ENCODE measurements around the gene NSMCE1.

NSMCE1 gene

GRCh38 chr16:27240948-27241531 lies 27.5 kb downstream of the NSMCE1 start:
- in situ Hi-C loops (cut with MboI; ENCODE audit: low sequenced_read_pairs) = loop anchor here (25.0 kb wide), 1 partner anchor 221 kb away; no protein-coding TSS in a partner anchor
- Histone ChIP-seq H3K4me1 (no peaks in the 10 kb centered on the region), H3K4me3 (no peak overlapping the region), H3K36me3 (replicated peaks) (peaks cover 3% of the 10 kb centered on the region), H3K9me3 (no peaks in the 10 kb centered on the region), H3K27me3 (ENCODE audit: low read depth) (no peaks in the 10 kb centered on the region)
- no peak for DNase-seq (ENCODE audit: low spot score in 2 of 2)

GRCh38 chr16:27239906-27240655 lies 28.5 kb downstream of the NSMCE1 start:
- DNase-seq (ENCODE audit: low spot score in 2 of 2) = no peak
- H3K4me1 ChIP-seq = no peaks in the 10 kb centered on the region
- in situ Hi-C loops (cut with MboI; ENCODE audit: low sequenced_read_pairs) = loop anchor here (25.0 kb wide), 1 partner anchor 222 kb away; no protein-coding TSS in a partner anchor

GRCh38 chr16:27239026-27239425 lies 29.5 kb downstream of the NSMCE1 start:
- no peak for DNase-seq (ENCODE audit: low spot score in 2 of 2)
- in situ Hi-C loops (cut with MboI; ENCODE audit: low sequenced_read_pairs) = loop anchor here (25.0 kb wide), 1 partner anchor 223 kb away; no protein-coding TSS in a partner anchor
- H3K27me3 ChIP-seq (ENCODE audit: low read depth) = no peaks in the 10 kb centered on the region
- H3K9me3 ChIP-seq = no peaks in the 10 kb centered on the region
- H3K4me3 ChIP-seq = no peak overlapping the region
- H3K4me1 ChIP-seq = no peaks in the 10 kb centered on the region
- peaks cover 3% of the 10 kb centered on the region for H3K36me3 ChIP-seq (replicated peaks)

More at GRCh38 chr16:27239906-27240655, 28.5 kb downstream of the NSMCE1 start:
- Histone ChIP-seq H3K36me3 (replicated peaks) (peaks cover under 1% of the 10 kb centered on the region), H3K27me3 (ENCODE audit: low read depth) (no peaks in the 10 kb centered on the region), H3K4me3 (no peak overlapping the region), H3K9me3 (no peaks in the 10 kb centered on the region)

GRCh38 chr16:27238591-27238990 lies 30.0 kb downstream of the NSMCE1 start:
- DNase-seq (ENCODE audit: low spot score in 2 of 2) = no peak
- in situ Hi-C loops (cut with MboI; ENCODE audit: low sequenced_read_pairs) = loop anchor here (25.0 kb wide), 1 partner anchor 224 kb away; no protein-coding TSS in a partner anchor
- Histone ChIP-seq H3K36me3 (replicated peaks) (peaks cover 7% of the 10 kb centered on the region), H3K4me1 (no peaks in the 10 kb centered on the region), H3K9me3 (no peaks in the 10 kb centered on the region), H3K27me3 (ENCODE audit: low read depth) (no peaks in the 10 kb centered on the region), H3K4me3 (no peak overlapping the region)

DNA sequence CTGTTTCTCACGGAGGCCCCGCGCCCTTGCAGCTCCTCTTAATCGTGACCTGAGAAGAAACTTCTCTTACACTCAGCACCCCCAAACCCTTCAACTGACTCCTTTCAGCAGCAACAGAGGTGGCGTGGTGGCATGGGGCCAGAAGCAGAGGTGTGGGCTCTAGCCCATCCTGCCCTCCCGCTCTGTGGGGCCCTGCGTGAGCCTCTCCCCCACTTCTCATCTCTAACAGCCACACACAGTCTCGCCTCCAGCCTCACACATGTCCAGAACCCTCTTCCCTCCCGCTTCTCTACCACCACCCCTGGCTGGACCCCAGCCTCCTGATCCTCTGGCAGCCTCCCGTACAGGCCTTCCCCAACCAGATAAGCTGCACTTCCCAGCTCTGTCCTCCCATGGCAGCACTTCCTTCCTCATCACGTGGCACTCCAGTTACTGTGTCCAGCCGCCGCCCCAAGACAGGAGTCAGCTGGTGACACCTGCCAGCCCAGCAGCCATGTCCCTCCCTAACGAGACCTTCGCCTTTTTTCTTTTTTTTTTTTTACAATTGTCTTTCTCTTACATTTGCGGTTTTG lies 30.5 kb downstream of the NSMCE1 start:
- H3K36me3 ChIP-seq (replicated peaks) = peaks cover 7% of the 10 kb centered on the region
- in situ Hi-C loops (cut with MboI; ENCODE audit: low sequenced_read_pairs) = loop anchor here (25.0 kb wide), 1 partner anchor 224 kb away; no protein-coding TSS in a partner anchor
- no peaks in the 10 kb centered on the region for H3K27me3 ChIP-seq (ENCODE audit: low read depth)
- H3K9me3 ChIP-seq = no peaks in the 10 kb centered on the region
- DNase-seq (ENCODE audit: low spot score in 2 of 2) = no peak
- H3K4me3 ChIP-seq = no peak overlapping the region
- H3K4me1 ChIP-seq = no peaks in the 10 kb centered on the region

DNA sequence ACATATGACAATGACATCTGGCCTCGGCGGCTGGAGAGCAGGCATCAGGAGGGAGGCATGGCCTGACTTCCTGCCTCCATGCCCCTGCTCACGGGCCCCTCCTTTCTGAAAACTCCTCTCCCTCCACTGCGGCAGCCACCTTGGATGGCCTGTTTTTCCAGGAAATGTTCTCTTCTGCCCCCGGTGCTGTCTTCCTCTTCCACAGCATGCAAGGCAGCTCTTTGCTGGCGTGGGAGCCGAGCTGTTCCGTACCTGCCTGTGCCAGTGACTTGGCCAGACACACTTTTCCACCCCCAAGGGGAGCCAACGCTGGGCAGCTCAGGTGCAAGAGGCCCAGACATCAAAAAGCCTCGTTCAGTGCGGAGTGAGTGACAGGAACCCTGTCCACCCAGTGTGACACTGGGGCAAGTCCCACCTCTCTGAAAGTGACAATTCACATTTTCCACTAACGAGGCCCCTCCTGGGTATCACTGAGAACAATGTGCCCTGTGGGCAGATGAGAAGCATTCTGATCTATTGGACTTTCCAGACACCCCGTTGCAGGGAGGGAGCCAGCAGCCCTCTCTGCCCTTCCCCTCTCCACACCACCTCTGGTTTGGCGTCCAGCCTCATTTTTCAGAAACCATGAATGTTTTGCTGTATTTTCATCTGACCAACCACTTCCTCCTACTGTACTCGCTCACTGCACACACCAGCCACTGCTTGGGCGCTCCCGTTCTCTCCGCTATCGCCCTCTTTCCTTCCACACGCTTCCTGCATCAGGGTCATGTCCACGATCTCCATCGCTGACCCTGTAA lies 31.2 kb downstream of the NSMCE1 start:
- no peaks in the 10 kb centered on the region for H3K4me1 ChIP-seq
- H3K4me3 ChIP-seq = no peak overlapping the region
- DNase-seq (ENCODE audit: low spot score in 2 of 2) = no peak
- in situ Hi-C loops (cut with MboI; ENCODE audit: low sequenced_read_pairs) = loop anchor here (25.0 kb wide), 1 partner anchor 225 kb away; no protein-coding TSS in a partner anchor
- H3K9me3 ChIP-seq = no peaks in the 10 kb centered on the region
- peaks cover 13% of the 10 kb centered on the region for H3K36me3 ChIP-seq (replicated peaks)
- H3K27me3 ChIP-seq (ENCODE audit: low read depth) = no peaks in the 10 kb centered on the region

DNA sequence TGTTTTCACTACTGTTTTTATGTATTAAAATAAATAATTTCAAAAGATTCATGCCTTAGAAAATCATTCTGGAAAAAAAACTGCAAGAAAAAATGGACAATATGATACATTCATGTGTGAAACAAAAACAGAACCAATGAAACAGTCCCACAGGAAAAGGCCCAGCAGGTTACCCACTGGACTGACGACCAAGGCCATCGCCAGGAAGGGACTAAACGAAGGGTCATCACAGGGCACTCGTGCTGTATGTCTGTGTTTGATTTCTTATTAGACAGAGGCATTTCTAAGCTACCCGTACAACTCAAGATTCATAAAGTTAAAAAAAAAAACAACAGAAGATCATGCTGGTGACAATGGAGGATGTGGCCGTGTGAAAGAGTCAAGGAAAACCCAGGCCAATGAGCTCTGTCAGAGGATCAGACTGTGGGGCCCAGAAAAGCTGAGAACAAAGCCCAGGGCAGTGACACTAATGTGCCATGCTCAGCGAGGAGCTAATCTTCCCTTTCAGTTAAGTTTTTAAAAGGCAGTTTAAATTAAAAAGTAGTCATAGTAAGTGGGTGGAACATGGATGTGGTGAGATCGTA lies 31.8 kb downstream of the NSMCE1 start:
- Histone ChIP-seq H3K9me3 (no peaks in the 10 kb centered on the region), H3K4me1 (no peaks in the 10 kb centered on the region), H3K27me3 (ENCODE audit: low read depth) (no peaks in the 10 kb centered on the region), H3K4me3 (no peak overlapping the region), H3K36me3 (replicated peaks) (peaks cover 14% of the 10 kb centered on the region)
- in situ Hi-C loops (cut with MboI; ENCODE audit: low sequenced_read_pairs) = loop anchor here (25.0 kb wide), 1 partner anchor 226 kb away; no protein-coding TSS in a partner anchor
- no peak for DNase-seq (ENCODE audit: low spot score in 2 of 2)

GRCh38 chr16:27235938-27236245 lies 32.7 kb downstream of the NSMCE1 start:
- H3K4me3 ChIP-seq = no peak overlapping the region
- no peak for DNase-seq (ENCODE audit: low spot score in 2 of 2)
- no peaks in the 10 kb centered on the region for H3K9me3 ChIP-seq
- in situ Hi-C loops (cut with MboI; ENCODE audit: low sequenced_read_pairs) = loop anchor here (25.0 kb wide), 1 partner anchor 226 kb away; no protein-coding TSS in a partner anchor
- no peaks in the 10 kb centered on the region for H3K27me3 ChIP-seq (ENCODE audit: low read depth)
- H3K36me3 ChIP-seq (replicated peaks) = peaks cover 17% of the 10 kb centered on the region
- no peaks in the 10 kb centered on the region for H3K4me1 ChIP-seq

DNA sequence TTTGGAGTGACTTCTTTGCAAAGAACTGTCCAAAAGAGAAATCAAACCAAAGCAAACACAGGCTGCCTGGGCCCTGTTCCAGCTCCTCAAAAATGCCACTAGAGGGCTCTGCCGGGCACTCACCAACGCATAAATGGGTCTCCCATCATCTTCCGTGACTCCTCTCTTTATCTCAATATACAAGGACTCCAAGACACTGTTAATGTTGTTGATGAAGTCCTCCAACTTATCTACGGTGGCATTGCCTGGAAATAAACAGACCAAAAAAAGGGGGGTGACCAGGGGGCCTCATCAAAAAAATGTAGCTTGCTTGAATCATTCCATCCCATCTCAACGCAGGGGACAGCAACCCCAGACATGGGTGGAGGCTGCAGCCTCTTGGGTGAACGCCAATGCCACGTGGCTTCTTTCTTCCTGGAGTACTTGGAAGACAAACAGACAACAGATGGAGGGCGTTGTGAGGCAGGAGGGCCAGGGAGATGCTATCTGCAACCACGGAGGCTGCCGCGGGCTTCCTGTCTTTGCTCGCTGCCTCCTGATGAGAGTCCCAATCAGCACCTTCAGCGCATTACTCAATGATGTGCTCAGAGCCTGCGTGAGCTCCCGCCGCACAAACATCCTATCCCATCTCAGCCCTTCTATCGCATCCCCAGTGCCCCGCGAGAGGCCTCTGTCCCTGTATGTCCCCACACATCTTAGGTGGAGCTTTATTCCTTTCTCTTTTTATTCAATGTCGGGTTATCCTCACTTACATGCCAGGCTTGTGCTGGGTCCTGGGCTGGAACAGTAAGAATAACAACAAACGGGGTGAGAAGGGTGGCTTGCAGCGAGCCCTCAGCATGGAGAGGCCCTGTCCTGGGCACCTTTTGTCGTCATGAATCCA lies 33.3 kb downstream of the NSMCE1 start:
- Histone ChIP-seq H3K4me1 (no peaks in the 10 kb centered on the region), H3K27me3 (ENCODE audit: low read depth) (no peaks in the 10 kb centered on the region), H3K4me3 (no peak overlapping the region), H3K36me3 (replicated peaks) (peaks cover 18% of the 10 kb centered on the region), H3K9me3 (no peaks in the 10 kb centered on the region)
- peak; percentile 49 to 59 for DNase-seq (ENCODE audit: low spot score in 2 of 2)
- in situ Hi-C loops (cut with MboI; ENCODE audit: low sequenced_read_pairs) = loop anchor here (25.0 kb wide), 1 partner anchor 227 kb away; no protein-coding TSS in a partner anchor

GRCh38 chr16:27234603-27235002 lies 34.0 kb downstream of the NSMCE1 start:
- Histone ChIP-seq H3K4me1 (no peaks in the 10 kb centered on the region), H3K27me3 (ENCODE audit: low read depth) (no peaks in the 10 kb centered on the region), H3K36me3 (replicated peaks) (peaks cover 18% of the 10 kb centered on the region), H3K4me3 (no peak overlapping the region), H3K9me3 (no peaks in the 10 kb centered on the region)
- in situ Hi-C loops (cut with MboI; ENCODE audit: low sequenced_read_pairs) = loop anchor here (25.0 kb wide), 1 partner anchor 228 kb away; no protein-coding TSS in a partner anchor
- no peak for DNase-seq (ENCODE audit: low spot score in 2 of 2)

DNA sequence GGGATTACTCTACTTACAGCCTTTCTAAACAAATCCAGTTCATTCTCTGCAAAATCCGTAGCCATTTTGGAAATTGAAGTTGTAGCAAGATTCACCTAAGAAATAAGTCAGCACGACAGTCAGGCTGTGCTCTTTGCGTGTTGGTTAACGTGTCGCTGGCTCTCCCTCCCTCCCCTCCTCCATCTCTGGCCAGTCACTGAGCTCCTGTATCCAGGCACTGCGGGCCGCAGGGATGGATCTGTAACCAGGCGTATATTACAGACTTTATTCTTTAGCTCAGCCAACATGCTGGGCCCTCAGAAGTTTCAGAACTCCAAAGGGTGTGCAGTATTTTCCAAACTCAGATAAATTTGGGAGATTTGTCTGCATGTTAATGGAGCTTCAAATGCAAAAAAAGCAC lies 34.4 kb downstream of the NSMCE1 start:
- H3K4me1 ChIP-seq = no peaks in the 10 kb centered on the region
- no peaks in the 10 kb centered on the region for H3K9me3 ChIP-seq
- no peaks in the 10 kb centered on the region for H3K27me3 ChIP-seq (ENCODE audit: low read depth)
- no peak for DNase-seq (ENCODE audit: low spot score in 2 of 2)
- H3K4me3 ChIP-seq = no peak overlapping the region
- in situ Hi-C loops (cut with MboI; ENCODE audit: low sequenced_read_pairs) = loop anchor here (25.0 kb wide), 1 partner anchor 228 kb away; no protein-coding TSS in a partner anchor
- peaks cover 18% of the 10 kb centered on the region for H3K36me3 ChIP-seq (replicated peaks)

GRCh38 chr16:27233731-27234130 lies 34.8 kb downstream of the NSMCE1 start:
- in situ Hi-C loops (cut with MboI; ENCODE audit: low sequenced_read_pairs) = loop anchor here (25.0 kb wide), 1 partner anchor 229 kb away; no protein-coding TSS in a partner anchor
- Histone ChIP-seq H3K4me3 (no peak overlapping the region), H3K27me3 (ENCODE audit: low read depth) (no peaks in the 10 kb centered on the region), H3K36me3 (replicated peaks) (peaks cover 18% of the 10 kb centered on the region), H3K9me3 (no peaks in the 10 kb centered on the region), H3K4me1 (no peaks in the 10 kb centered on the region)
- no peak for DNase-seq (ENCODE audit: low spot score in 2 of 2)

All from HAP-1 (cell line).